WI38 (cell line): ENCODE measurements around the gene FBXO31.

Source experiments
- H3K4me3 ChIP-seq: 2 replicates; pipeline ENCODE4 v1.5.1; 2011; ENCODE audit warnings: low read depth, mild to moderate bottlenecking, control low read depth, low read length
- TF ChIP-seq, protein P1 (sequence below): IDR thresholded peaks from 2 replicates; pipeline ENCODE4 v1.5.1; 2012; ENCODE audit warnings: low read depth, mild to moderate bottlenecking, control low read depth, low read length

FBXO31 gene

DNA sequence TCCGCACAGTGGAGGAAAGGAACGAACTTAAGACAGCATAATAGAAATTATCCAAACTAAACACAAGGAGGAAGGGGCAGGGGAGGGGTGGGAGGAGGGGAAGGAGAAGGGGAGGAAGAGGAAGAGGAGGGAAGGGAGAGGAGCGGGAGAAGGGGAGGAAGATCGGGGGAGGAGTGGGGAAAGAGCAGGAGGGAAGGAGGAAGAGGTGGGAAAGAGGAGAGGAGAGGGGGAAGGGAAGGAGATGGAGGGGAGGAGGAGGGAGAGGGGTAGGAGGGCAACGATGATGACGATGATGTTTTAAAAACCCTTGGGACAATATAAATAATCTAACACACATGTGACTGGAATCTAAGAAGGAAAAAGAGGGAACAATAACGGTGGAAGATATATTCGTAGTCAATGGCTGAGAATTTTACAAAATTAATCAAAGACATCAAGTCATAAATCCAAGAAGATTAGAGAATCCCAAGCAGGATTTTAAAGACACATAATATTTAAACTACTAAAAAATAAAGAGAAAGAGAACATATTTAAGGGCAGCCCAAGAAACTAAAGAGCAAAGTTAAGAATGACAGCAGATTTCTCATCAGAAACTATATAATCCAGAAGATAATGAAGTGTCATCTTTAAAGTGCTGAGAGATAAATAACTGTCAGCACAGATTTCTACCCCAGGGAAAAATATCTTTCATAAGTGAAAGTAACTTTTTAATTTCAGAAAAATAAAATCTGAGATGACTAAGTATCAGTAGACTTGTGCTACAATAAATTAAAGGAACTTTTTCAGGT lies 96.5 kb downstream of the FBXO31 start:
- no peak overlapping the region for H3K4me3 ChIP-seq
- TF ChIP-seq, protein P1, sequence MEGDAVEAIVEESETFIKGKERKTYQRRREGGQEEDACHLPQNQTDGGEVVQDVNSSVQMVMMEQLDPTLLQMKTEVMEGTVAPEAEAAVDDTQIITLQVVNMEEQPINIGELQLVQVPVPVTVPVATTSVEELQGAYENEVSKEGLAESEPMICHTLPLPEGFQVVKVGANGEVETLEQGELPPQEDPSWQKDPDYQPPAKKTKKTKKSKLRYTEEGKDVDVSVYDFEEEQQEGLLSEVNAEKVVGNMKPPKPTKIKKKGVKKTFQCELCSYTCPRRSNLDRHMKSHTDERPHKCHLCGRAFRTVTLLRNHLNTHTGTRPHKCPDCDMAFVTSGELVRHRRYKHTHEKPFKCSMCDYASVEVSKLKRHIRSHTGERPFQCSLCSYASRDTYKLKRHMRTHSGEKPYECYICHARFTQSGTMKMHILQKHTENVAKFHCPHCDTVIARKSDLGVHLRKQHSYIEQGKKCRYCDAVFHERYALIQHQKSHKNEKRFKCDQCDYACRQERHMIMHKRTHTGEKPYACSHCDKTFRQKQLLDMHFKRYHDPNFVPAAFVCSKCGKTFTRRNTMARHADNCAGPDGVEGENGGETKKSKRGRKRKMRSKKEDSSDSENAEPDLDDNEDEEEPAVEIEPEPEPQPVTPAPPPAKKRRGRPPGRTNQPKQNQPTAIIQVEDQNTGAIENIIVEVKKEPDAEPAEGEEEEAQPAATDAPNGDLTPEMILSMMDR, result no peak

DNA sequence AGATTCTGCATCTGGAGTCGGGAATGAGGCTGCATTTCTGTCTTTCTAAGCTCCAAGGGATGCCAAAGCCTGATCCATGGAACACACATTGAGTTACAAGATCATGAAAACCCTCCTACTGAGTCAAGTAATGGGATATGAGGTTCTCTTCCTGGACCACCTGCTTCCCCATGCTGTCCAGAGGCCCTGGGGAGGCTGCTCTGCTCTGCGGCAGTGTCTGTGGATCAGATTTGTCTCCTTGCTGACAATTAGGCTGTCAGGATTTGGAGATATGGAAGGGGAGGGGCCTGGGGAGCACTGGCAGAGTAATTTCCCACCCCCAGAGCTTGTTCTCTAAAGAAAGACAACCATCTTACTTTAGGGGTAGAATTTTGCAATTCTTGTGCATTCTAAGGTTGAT lies 99.4 kb downstream of the FBXO31 start:
- no peak overlapping the region for H3K4me3 ChIP-seq
- TF ChIP-seq, protein P1, result no peak

DNA sequence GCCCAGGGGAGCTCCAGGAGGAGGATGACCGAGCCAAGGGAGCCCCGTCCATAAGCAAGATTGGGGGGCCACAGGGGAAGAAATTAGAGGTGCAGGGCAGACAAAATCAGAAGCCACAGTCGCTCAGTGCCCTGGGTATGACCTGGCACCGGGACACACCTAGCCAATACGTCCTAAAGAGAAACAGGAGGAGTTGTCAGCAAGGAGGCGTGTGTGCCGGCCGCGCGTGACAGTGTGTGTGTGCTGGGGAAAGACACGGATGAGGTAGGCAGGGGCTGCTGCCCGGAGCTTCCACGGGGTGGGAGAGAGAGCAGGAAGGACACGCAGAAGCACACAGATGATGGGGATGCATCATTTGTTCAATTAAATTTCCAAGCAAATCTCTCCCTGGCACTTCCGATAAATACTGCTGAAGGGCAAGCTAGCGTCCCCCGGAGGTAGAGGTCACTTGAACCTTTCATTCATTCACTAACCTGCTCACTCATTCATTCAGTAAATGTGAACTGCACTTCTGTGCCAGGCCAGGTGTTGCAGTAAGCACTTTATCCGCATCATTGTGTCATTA lies 104.4 kb downstream of the FBXO31 start:
- TF ChIP-seq, protein P1, result no peak

DNA sequence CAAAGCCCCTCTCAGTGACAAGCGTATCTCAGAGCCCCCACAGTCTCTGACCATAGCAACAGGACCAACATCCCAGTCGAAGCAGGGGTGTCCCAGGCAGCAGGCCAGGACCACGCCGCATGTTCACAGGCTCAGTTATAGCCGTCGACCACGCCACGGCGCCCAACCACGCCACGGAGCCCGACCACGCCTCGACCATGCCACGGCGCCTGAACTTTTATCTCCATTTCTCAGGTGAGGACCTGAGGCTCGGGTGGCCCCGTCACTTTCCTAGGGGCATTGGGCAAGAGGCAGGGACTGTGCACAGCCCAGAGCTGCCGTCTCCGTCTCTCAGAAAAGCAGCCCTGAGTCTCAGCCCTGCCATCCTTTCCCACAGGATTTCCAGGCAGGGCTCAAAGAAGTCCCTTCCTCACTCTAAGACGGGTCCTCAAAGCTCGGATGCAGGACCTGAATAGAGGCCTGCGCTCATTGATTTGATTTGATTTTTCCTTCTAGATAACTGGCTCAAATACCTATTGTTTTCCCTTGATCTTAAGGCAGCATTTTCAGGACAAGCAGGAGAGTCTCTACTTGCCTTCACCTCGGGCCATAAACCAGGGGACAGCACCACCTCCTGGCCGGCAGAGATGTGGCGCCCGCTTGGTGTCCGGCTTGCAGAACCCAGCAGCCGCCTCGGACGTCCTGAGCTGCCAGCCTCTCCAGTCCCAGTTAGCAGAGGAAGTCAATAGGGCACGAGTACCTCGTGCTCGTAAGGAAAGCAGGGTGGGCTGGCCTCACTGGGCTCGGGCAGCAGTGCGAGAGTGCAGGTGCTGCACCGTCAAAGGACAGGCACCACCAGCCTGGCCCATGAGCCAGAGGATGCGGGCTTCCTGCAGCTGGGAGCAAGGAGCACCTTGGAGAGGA lies 105.1 kb downstream of the FBXO31 start:
- H3K4me3 ChIP-seq, result no peak overlapping the region
- TF ChIP-seq, protein P1, result peak; percentile 83

More for the DNA sequence above, 104.4 kb downstream of the FBXO31 start:
- no peak overlapping the region for H3K4me3 ChIP-seq
